WTC11 (cell line): ENCODE results near the gene FBXW2. TPM values are rescaled to one million over a fixed set of nuclear protein-coding genes. Genes with fewer than 3 reads are reported as not detected.

ENCODE experiments used
- ATAC-seq: fragments of 200-7000 bp; cut with Tn5 transposase; 2 replicates; pipeline ENCODE4 v1.10.0; 2021; ENCODE audit warnings: mild to moderate bottlenecking, moderate library complexity
- CTCF ChIA-PET: fragments of 300-600 bp; sonication (Branson Sonifier 250); formaldehyde crosslinking; loops from one replicate; lab custom pipeline; 2021; ENCODE audit warnings: antibody characterized with exemption; lab: Charles Lee
- POLR2A ChIA-PET: fragments of 350-600 bp; sonication (Branson Sonifier 250); formaldehyde crosslinking; loops from one replicate; lab custom pipeline; 2021; ENCODE audit warnings: antibody characterized with exemption; lab: Charles Lee
- DNase-seq: peaks from one replicate; pipeline ENCODE4 v3.0.0; 2021; ENCODE audit warnings: low spot score
- H3K27ac Mint-ChIP-seq: 2 replicates; pipeline ENCODE4 v1.8.0; 2021; ENCODE audit warnings: mixed read lengths
- H3K27me3 Mint-ChIP-seq: 2 replicates; pipeline ENCODE4 v1.8.0; 2021; ENCODE audit warnings: low read depth, mild to moderate bottlenecking, moderate library complexity, mixed read lengths
- H3K36me3 Mint-ChIP-seq: 2 replicates; pipeline ENCODE4 v1.8.0; 2021; ENCODE audit warnings: mixed read lengths
- H3K4me1 Mint-ChIP-seq: 2 replicates; pipeline ENCODE4 v1.8.0; 2022; ENCODE audit warnings: mixed read lengths
- H3K4me3 Mint-ChIP-seq: 2 replicates; pipeline ENCODE4 v1.8.0; 2021; ENCODE audit warnings: mild to moderate bottlenecking, moderate library complexity, mixed read lengths
- H3K9me3 Mint-ChIP-seq: 2 replicates; pipeline ENCODE4 v1.8.0; 2021; ENCODE audit warnings: mixed read lengths
- ATF1 ChIP-seq: sonication (generic); formaldehyde crosslinking; IDR thresholded peaks from 2 replicates; pipeline ENCODE4 v1.8.1; 2023; ENCODE audit warnings: mild to moderate bottlenecking, moderate library complexity, missing genetic modification reagents
- ATF6 ChIP-seq: sonication (generic); formaldehyde crosslinking; IDR thresholded peaks from 2 replicates; pipeline ENCODE4 v1.8.1; 2023; ENCODE audit warnings: mild to moderate bottlenecking, missing genetic modification reagents
- E2F4 ChIP-seq: sonication (generic); formaldehyde crosslinking; IDR thresholded peaks from 2 replicates; pipeline ENCODE4 v1.8.1; 2022; ENCODE audit warnings: low read depth, mild to moderate bottlenecking, moderate library complexity, missing genetic modification reagents, borderline replicate concordance
- ESRRA ChIP-seq: sonication (generic); formaldehyde crosslinking; IDR thresholded peaks from 2 replicates; pipeline ENCODE4 v1.8.1; 2022; ENCODE audit warnings: mild to moderate bottlenecking, missing genetic modification reagents, borderline replicate concordance
- FOXK1 ChIP-seq: sonication (generic); formaldehyde crosslinking; IDR thresholded peaks from 2 replicates; pipeline ENCODE4 v1.8.0; 2022; ENCODE audit warnings: mild to moderate bottlenecking, moderate library complexity, missing genetic modification reagents
- IRF1 ChIP-seq: sonication (generic); formaldehyde crosslinking; IDR thresholded peaks from 2 replicates; pipeline ENCODE4 v1.8.0; 2023; ENCODE audit warnings: missing genetic modification reagents
- MXD4 ChIP-seq: fragments of 250-450 bp; sonication (Bioruptor Pico); IDR thresholded peaks from 2 replicates; pipeline ENCODE4 v1.8.0; 2021; ENCODE audit warnings: mild to moderate bottlenecking, moderate library complexity, borderline replicate concordance
- NFYB ChIP-seq: sonication (generic); formaldehyde crosslinking; conservative IDR thresholded peaks from 2 replicates; pipeline ENCODE4 v1.8.0; 2022; ENCODE audit warnings: low read depth, missing genetic modification reagents
- TEAD1 ChIP-seq: sonication (generic); formaldehyde crosslinking; IDR thresholded peaks from 2 replicates; pipeline ENCODE4 v1.8.0; 2022; ENCODE audit warnings: mild to moderate bottlenecking, missing genetic modification reagents
- TEAD4 ChIP-seq: sonication (generic); formaldehyde crosslinking; IDR thresholded peaks from 2 replicates; pipeline ENCODE4 v1.8.0; 2022; ENCODE audit warnings: mild to moderate bottlenecking, missing genetic modification reagents
- ZNF219 ChIP-seq: sonication (generic); formaldehyde crosslinking; IDR thresholded peaks from 2 replicates; pipeline ENCODE4 v1.8.0; 2023; ENCODE audit warnings: missing genetic modification reagents, mild to moderate bottlenecking, borderline replicate concordance
- ZNF317 ChIP-seq: sonication (generic); formaldehyde crosslinking; IDR thresholded peaks from 2 replicates; pipeline ENCODE4 v1.8.1; 2023; ENCODE audit warnings: low read depth, mild to moderate bottlenecking, moderate library complexity, missing genetic modification reagents, borderline replicate concordance
- ZNF416 ChIP-seq: fragments of 250-450 bp; sonication (Bioruptor Pico); IDR thresholded peaks from 2 replicates; pipeline ENCODE4 v1.9.0; 2021; ENCODE audit warnings: mild to moderate bottlenecking, inconsistent platforms
- ZNF671 ChIP-seq: fragments of 250-450 bp; sonication (Bioruptor Pico); IDR thresholded peaks from 2 replicates; pipeline ENCODE4 v1.8.0; 2021; ENCODE audit warnings: mild to moderate bottlenecking
- total RNA-seq: library from RNA; stranded (reverse); gene quantifications from 3 replicates; pipeline ENCODE4 v1.2.3, GENCODE V29; 2021
- TF ChIP-seq, protein P1 (sequence below): sonication (generic); formaldehyde crosslinking; IDR thresholded peaks from 2 replicates; pipeline ENCODE4 v1.8.0; 2022; ENCODE audit warnings: mild to moderate bottlenecking, missing genetic modification reagents
- TF ChIP-seq, protein P2 (sequence below): sonication (generic); formaldehyde crosslinking; IDR thresholded peaks from 2 replicates; pipeline ENCODE4 v1.8.1; 2022; ENCODE audit warnings: missing genetic modification reagents, borderline replicate concordance
- TF ChIP-seq, protein P3 (sequence below): sonication (generic); formaldehyde crosslinking; IDR thresholded peaks from 2 replicates; pipeline ENCODE4 v1.8.1; 2023; ENCODE audit warnings: mild to moderate bottlenecking, missing genetic modification reagents, moderate library complexity

The FBXW2 gene
- total RNA-seq, 1 experiment from 2014 or later, result 59.8 TPM

- TF ChIP-seq, protein P1, sequence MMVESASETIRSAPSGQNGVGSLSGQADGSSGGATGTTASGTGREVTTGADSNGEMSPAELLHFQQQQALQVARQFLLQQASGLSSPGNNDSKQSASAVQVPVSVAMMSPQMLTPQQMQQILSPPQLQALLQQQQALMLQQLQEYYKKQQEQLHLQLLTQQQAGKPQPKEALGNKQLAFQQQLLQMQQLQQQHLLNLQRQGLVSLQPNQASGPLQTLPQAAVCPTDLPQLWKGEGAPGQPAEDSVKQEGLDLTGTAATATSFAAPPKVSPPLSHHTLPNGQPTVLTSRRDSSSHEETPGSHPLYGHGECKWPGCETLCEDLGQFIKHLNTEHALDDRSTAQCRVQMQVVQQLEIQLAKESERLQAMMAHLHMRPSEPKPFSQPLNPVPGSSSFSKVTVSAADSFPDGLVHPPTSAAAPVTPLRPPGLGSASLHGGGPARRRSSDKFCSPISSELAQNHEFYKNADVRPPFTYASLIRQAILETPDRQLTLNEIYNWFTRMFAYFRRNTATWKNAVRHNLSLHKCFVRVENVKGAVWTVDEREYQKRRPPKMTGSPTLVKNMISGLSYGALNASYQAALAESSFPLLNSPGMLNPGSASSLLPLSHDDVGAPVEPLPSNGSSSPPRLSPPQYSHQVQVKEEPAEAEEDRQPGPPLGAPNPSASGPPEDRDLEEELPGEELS (CRISPR knock-in tag), result no peak
- TF ChIP-seq, protein P2, sequence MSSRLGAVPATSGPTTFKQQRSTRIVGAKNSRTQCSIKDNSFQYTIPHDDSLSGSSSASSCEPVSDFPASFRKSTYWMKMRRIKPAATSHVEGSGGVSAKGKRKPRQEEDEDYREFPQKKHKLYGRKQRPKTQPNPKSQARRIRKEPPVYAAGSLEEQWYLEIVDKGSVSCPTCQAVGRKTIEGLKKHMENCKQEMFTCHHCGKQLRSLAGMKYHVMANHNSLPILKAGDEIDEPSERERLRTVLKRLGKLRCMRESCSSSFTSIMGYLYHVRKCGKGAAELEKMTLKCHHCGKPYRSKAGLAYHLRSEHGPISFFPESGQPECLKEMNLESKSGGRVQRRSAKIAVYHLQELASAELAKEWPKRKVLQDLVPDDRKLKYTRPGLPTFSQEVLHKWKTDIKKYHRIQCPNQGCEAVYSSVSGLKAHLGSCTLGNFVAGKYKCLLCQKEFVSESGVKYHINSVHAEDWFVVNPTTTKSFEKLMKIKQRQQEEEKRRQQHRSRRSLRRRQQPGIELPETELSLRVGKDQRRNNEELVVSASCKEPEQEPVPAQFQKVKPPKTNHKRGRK, result no peak
- TF ChIP-seq ZNF671 (CRISPR knock-in tag) (no peak), E2F4 (no peak), MXD4 (CRISPR knock-in tag) (no peak), ESRRA (CRISPR knock-in tag) (no peak), NFYB (CRISPR knock-in tag) (no peak), ZNF416 (CRISPR knock-in tag) (no peak), IRF1 (CRISPR knock-in tag) (no peak), ZNF317 (no peak), ATF6 (CRISPR knock-in tag) (no peak)
Observed at GRCh38 chr9:120723565-120723964, 69.7 kb downstream of the FBXW2 start (continued).

DNA sequence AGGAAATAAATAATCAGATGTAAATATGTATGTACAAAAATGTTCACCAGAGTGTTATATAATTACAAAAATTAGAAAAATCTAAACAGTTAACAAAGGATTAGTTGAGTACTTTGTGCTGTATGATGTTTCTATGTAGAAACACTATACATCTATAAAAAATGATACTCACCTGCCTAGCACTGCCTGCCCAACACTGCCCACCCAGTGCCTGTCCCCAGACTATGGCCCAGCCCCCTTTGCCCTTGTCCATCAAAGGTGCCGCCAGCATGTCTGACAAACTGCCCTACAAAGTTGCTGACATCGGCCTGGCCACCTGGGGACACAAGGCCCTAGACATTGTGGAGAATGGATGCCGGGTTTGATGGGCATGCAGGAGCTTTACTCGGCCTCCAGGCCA, 72.8 kb downstream of the FBXW2 start:
- peaks cover 5% of the 10 kb centered on the region; the same call in 1 of the 2 replicates for H3K4me1 Mint-ChIP-seq
- H3K9me3 Mint-ChIP-seq, result no peaks in the 10 kb centered on the region
- DNase-seq, result no peak
- H3K27me3 Mint-ChIP-seq, result peaks cover 5% of the 10 kb centered on the region; the same call in 1 of the 2 replicates
- ATAC-seq, result no peak
- H3K4me3 Mint-ChIP-seq, result no peak overlapping the region
- H3K27ac Mint-ChIP-seq, result no peak overlapping the region
- POLR2A ChIA-PET, result no interaction called here
- CTCF ChIA-PET, result interaction anchor here (1.8 kb wide), 1 partner anchor 9 kb away, joined by 5 read pairs; no protein-coding TSS in a partner anchor
- H3K36me3 Mint-ChIP-seq, result no peaks in the 10 kb centered on the region
- TF ChIP-seq ATF1 (no peak), TEAD4 (CRISPR knock-in tag) (no peak), ZNF219 (CRISPR knock-in tag) (no peak), FOXK1 (CRISPR knock-in tag) (no peak), TEAD1 (CRISPR knock-in tag) (no peak)
- TF ChIP-seq, protein P3, sequence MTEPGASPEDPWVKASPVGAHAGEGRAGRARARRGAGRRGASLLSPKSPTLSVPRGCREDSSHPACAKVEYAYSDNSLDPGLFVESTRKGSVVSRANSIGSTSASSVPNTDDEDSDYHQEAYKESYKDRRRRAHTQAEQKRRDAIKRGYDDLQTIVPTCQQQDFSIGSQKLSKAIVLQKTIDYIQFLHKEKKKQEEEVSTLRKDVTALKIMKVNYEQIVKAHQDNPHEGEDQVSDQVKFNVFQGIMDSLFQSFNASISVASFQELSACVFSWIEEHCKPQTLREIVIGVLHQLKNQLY (CRISPR knock-in tag), result no peak
